ENCODE results near the gene SPAG5. TPM values are rescaled to one million over a fixed set of nuclear protein-coding genes. Genes with fewer than 3 reads are reported as not detected.

SPAG5 gene
- total RNA-seq, 2 experiments from 2014 or later = 151 to 197 TPM

GRCh38 chr17:28575126-28575795 is 23.6 kb downstream of the SPAG5 start:
- H3K36me3 Mint-ChIP-seq = peaks cover 45% of the 10 kb centered on the region
- H3K9me3 Mint-ChIP-seq (ENCODE audit: low read depth) = no peaks in the 10 kb centered on the region
- CTCF ChIA-PET = interaction anchor here (0.6 to 5.4 kb wide), 6 partner anchors 9 to 139 kb away, joined by 3 to 28 read pairs (median 4); no protein-coding TSS in a partner anchor

GRCh38 chr17:28574526-28574925 is 24.3 kb downstream of the SPAG5 start:
- no peak for ATAC-seq
- Mint-ChIP-seq H3K9me3 (ENCODE audit: low read depth) (no peaks in the 10 kb centered on the region), H3K27ac (no peak overlapping the region), H3K4me3 (no peak overlapping the region), H3K4me1 (peaks cover 59% of the 10 kb centered on the region), H3K27me3 (no peaks in the 10 kb centered on the region), H3K36me3 (peaks cover 42% of the 10 kb centered on the region)
- CTCF ChIA-PET = interaction anchor here (0.6 to 5.4 kb wide), 4 partner anchors 10 to 139 kb away, joined by 3 to 28 read pairs (median 3); no protein-coding TSS in a partner anchor
- no peak for DNase-seq

More at GRCh38 chr17:28575126-28575795, 23.6 kb downstream of the SPAG5 start:
- Mint-ChIP-seq H3K27ac (no peak overlapping the region), H3K27me3 (no peaks in the 10 kb centered on the region), H3K4me1 (peaks cover 59% of the 10 kb centered on the region), H3K4me3 (no peak overlapping the region)
- DNase-seq (no peak), ATAC-seq (no peak)

GRCh38 chr17:28573966-28574480 is 24.8 kb downstream of the SPAG5 start:
- Mint-ChIP-seq H3K27me3 (no peaks in the 10 kb centered on the region), H3K9me3 (ENCODE audit: low read depth) (no peaks in the 10 kb centered on the region), H3K4me3 (no peak overlapping the region), H3K27ac (no peak overlapping the region), H3K36me3 (peaks cover 39% of the 10 kb centered on the region), H3K4me1 (peaks cover 56% of the 10 kb centered on the region)
- CTCF ChIA-PET = no interaction called here
- ATAC-seq (no peak), DNase-seq (no peak)

- ATAC-seq (no peak), DNase-seq (no peak)
- Mint-ChIP-seq H3K4me3 (no peak overlapping the region), H3K36me3 (peaks cover 36% of the 10 kb centered on the region), H3K9me3 (ENCODE audit: low read depth) (no peaks in the 10 kb centered on the region), H3K4me1 (peaks cover 53% of the 10 kb centered on the region), H3K27ac (no peak overlapping the region), H3K27me3 (no peaks in the 10 kb centered on the region)
- CTCF ChIA-PET = no interaction called here
These were observed 25.3 kb downstream of the SPAG5 start for GRCh38 chr17:28573521-28573920.

- Mint-ChIP-seq H3K4me3 (no peak overlapping the region), H3K27me3 (no peaks in the 10 kb centered on the region), H3K4me1 (peaks cover 51% of the 10 kb centered on the region), H3K9me3 (ENCODE audit: low read depth) (no peaks in the 10 kb centered on the region), H3K27ac (no peak overlapping the region), H3K36me3 (peaks cover 35% of the 10 kb centered on the region)
- no peak for ATAC-seq
- CTCF ChIA-PET = no interaction called here
- DNase-seq = no peak
These were observed 25.8 kb downstream of the SPAG5 start for GRCh38 chr17:28573040-28573380.

GRCh38 chr17:28572259-28573039 is 26.4 kb downstream of the SPAG5 start:
- Mint-ChIP-seq H3K4me3 (peak overlapping the region; percentile 86), H3K36me3 (peaks cover 34% of the 10 kb centered on the region), H3K4me1 (peaks cover 51% of the 10 kb centered on the region), H3K27me3 (no peaks in the 10 kb centered on the region), H3K9me3 (ENCODE audit: low read depth) (no peaks in the 10 kb centered on the region), H3K27ac (no peak overlapping the region)
- CTCF ChIA-PET = interaction anchor here (0.8 to 3.6 kb wide), 6 partner anchors 19 to 89 kb away, joined by 3 to 22 read pairs (median 6); partner anchors contain the start of genes BLTP2 and SDF2
- DNase-seq (no peak), ATAC-seq (no peak)

GRCh38 chr17:28571361-28572122 is 27.3 kb downstream of the SPAG5 start, which contains the start of gene PIGS:
PIGS (minus strand) TSS chr17:28571524; CDS start chr17:28571496, 28 bp downstream.
- no peaks in the 10 kb centered on the region for H3K27me3 Mint-ChIP-seq
- peaks cover 51% of the 10 kb centered on the region for H3K4me1 Mint-ChIP-seq
- no peaks in the 10 kb centered on the region for H3K9me3 Mint-ChIP-seq (ENCODE audit: low read depth)
- peak; percentile 98 for ATAC-seq
- DNase-seq = peak; percentile 96
- peak within 1 kb of the TSS; percentile 94 for H3K27ac Mint-ChIP-seq
- H3K36me3 Mint-ChIP-seq = peaks cover 35% of the 10 kb centered on the region
- CTCF ChIA-PET = interaction anchor here (0.8 to 3.6 kb wide), 10 partner anchors 14 to 155 kb away, joined by 3 to 22 read pairs (median 4); partner anchors contain the start of genes BLTP2, SDF2 and TLCD1
- peak within 1 kb of the TSS; percentile 86 for H3K4me3 Mint-ChIP-seq

GRCh38 chr17:28570716-28571360 is 28.0 kb downstream of the SPAG5 start:
- Mint-ChIP-seq H3K27ac (peak overlapping the region; percentile 94), H3K4me3 (peak overlapping the region; percentile 86), H3K4me1 (peaks cover 46% of the 10 kb centered on the region), H3K27me3 (no peaks in the 10 kb centered on the region), H3K36me3 (peaks cover 32% of the 10 kb centered on the region), H3K9me3 (ENCODE audit: low read depth) (no peaks in the 10 kb centered on the region)
- CTCF ChIA-PET = interaction anchor here (1.0 to 3.6 kb wide), 8 partner anchors 9 to 156 kb away, joined by 3 to 22 read pairs (median 6); partner anchors contain the start of genes BLTP2 and TLCD1
- peak; percentile 55 for ATAC-seq
- peak; percentile 70 for DNase-seq

GRCh38 chr17:28569446-28569845 is 29.4 kb downstream of the SPAG5 start:
- CTCF ChIA-PET = interaction anchor here (0.7 to 3.6 kb wide), 6 partner anchors 8 to 212 kb away, joined by 3 to 22 read pairs (median 4); partner anchors contain the start of gene POLDIP2
- no peak for ATAC-seq
- H3K9me3 Mint-ChIP-seq (ENCODE audit: low read depth) = no peaks in the 10 kb centered on the region
- H3K36me3 Mint-ChIP-seq = peaks cover 29% of the 10 kb centered on the region
- no peaks in the 10 kb centered on the region for H3K27me3 Mint-ChIP-seq
- no peak for DNase-seq
- peaks cover 41% of the 10 kb centered on the region for H3K4me1 Mint-ChIP-seq
- peak overlapping the region; percentile 34 for H3K27ac Mint-ChIP-seq
- peak overlapping the region; percentile 86 for H3K4me3 Mint-ChIP-seq

GRCh38 chr17:28567604-28568003 is 31.2 kb downstream of the SPAG5 start:
- Mint-ChIP-seq H3K27me3 (no peaks in the 10 kb centered on the region), H3K9me3 (ENCODE audit: low read depth) (no peaks in the 10 kb centered on the region), H3K4me1 (peaks cover 38% of the 10 kb centered on the region), H3K4me3 (no peak overlapping the region), H3K36me3 (peaks cover 34% of the 10 kb centered on the region), H3K27ac (peak overlapping the region; percentile 43)
- ATAC-seq (no peak), DNase-seq (no peak)
- CTCF ChIA-PET = interaction anchor here (1.1 kb wide), 1 partner anchor 18 kb away, joined by 4 read pairs; no protein-coding TSS in a partner anchor

- Mint-ChIP-seq H3K4me1 (peaks cover 17% of the 10 kb centered on the region), H3K27ac (no peak overlapping the region), H3K4me3 (no peak overlapping the region), H3K27me3 (no peaks in the 10 kb centered on the region), H3K9me3 (ENCODE audit: low read depth) (no peaks in the 10 kb centered on the region), H3K36me3 (peaks cover 42% of the 10 kb centered on the region)
- DNase-seq (no peak), ATAC-seq (no peak)
- CTCF ChIA-PET = no interaction called here
These were observed 35.4 kb downstream of the SPAG5 start for GRCh38 chr17:28563475-28563874.

- Mint-ChIP-seq H3K9me3 (ENCODE audit: low read depth) (no peaks in the 10 kb centered on the region), H3K4me1 (peaks cover 32% of the 10 kb centered on the region), H3K36me3 (peaks cover 44% of the 10 kb centered on the region), H3K27me3 (no peaks in the 10 kb centered on the region), H3K4me3 (no peak overlapping the region), H3K27ac (no peak overlapping the region)
- no peak for DNase-seq
- no peak for ATAC-seq
- CTCF ChIA-PET = no interaction called here
These were observed 43.8 kb downstream of the SPAG5 start for GRCh38 chr17:28555022-28555421.

Measured in activated CD8-positive, alpha-beta memory T cell treated with anti-CD3 and anti-CD28 coated beads, Interleukin-2, amount 10 ng/mL, durations not matched to agents 7 days and 5 days (primary cell).